ENCODE data around the gene TRIM37.

The TRIM37 gene

GRCh38 chr17:58985367-58985766 lies 121.3 kb downstream of the TRIM37 start:
- Histone ChIP-seq H3K27me3 (ENCODE audit: control insufficient read depth, insufficient read depth, low read length) (no peaks in the 10 kb centered on the region), H3K36me3 (ENCODE audit: insufficient read depth, low read length) (peaks cover 4% of the 10 kb centered on the region), H3K4me3 (ENCODE audit: low read length) (no peak overlapping the region), H3K4me1 (ENCODE audit: control insufficient read depth, insufficient read depth, low read length) (no peaks in the 10 kb centered on the region), H3K9me3 (replicated peaks; ENCODE audit: low read length) (no peaks in the 10 kb centered on the region), H3K9ac (ENCODE audit: low read depth, low read length) (no peak overlapping the region), H3K4me2 (ENCODE audit: low read length) (no peak overlapping the region)

- no peak overlapping the region for H3K9ac ChIP-seq (ENCODE audit: low read depth, low read length)
Observed at GRCh38 chr17:58982626-58983025, 124.1 kb downstream of the TRIM37 start.

GRCh38 chr17:58980706-58981481 lies 125.8 kb downstream of the TRIM37 start:
- H3K4me2 ChIP-seq (ENCODE audit: low read length): no peak overlapping the region
- H3K27me3 ChIP-seq (ENCODE audit: control insufficient read depth, insufficient read depth, low read length): no peaks in the 10 kb centered on the region
- H3K4me1 ChIP-seq (ENCODE audit: control insufficient read depth, insufficient read depth, low read length): no peaks in the 10 kb centered on the region
- H3K9ac ChIP-seq (ENCODE audit: low read depth, low read length): no peak overlapping the region
- no peaks in the 10 kb centered on the region for H3K9me3 ChIP-seq (replicated peaks; ENCODE audit: low read length)
- H3K36me3 ChIP-seq (ENCODE audit: insufficient read depth, low read length): no peaks in the 10 kb centered on the region
- H3K4me3 ChIP-seq (ENCODE audit: low read length): no peak overlapping the region

More at GRCh38 chr17:58982626-58983025, 124.1 kb downstream of the TRIM37 start:
- no peak overlapping the region for H3K4me2 ChIP-seq (ENCODE audit: low read length)
- no peaks in the 10 kb centered on the region for H3K4me1 ChIP-seq (ENCODE audit: control insufficient read depth, insufficient read depth, low read length)
- H3K27me3 ChIP-seq (ENCODE audit: control insufficient read depth, insufficient read depth, low read length): no peaks in the 10 kb centered on the region
- peaks cover 4% of the 10 kb centered on the region for H3K36me3 ChIP-seq (ENCODE audit: insufficient read depth, low read length)
- no peak overlapping the region for H3K4me3 ChIP-seq (ENCODE audit: low read length)
- no peaks in the 10 kb centered on the region for H3K9me3 ChIP-seq (replicated peaks; ENCODE audit: low read length)

GRCh38 chr17:58976541-58976940 lies 130.1 kb downstream of the TRIM37 start:
- H3K9ac ChIP-seq (ENCODE audit: low read depth, low read length): no peak overlapping the region
- H3K27me3 ChIP-seq (ENCODE audit: control insufficient read depth, insufficient read depth, low read length): no peaks in the 10 kb centered on the region
- no peak overlapping the region for H3K4me3 ChIP-seq (ENCODE audit: low read length)
- H3K4me1 ChIP-seq (ENCODE audit: control insufficient read depth, insufficient read depth, low read length): no peaks in the 10 kb centered on the region
- H3K9me3 ChIP-seq (replicated peaks; ENCODE audit: low read length): no peaks in the 10 kb centered on the region
- H3K36me3 ChIP-seq (ENCODE audit: insufficient read depth, low read length): no peaks in the 10 kb centered on the region
- no peak overlapping the region for H3K4me2 ChIP-seq (ENCODE audit: low read length)

- peaks cover 3% of the 10 kb centered on the region for H3K4me1 ChIP-seq (ENCODE audit: control insufficient read depth, insufficient read depth, low read length)
- no peak overlapping the region for H3K4me2 ChIP-seq (ENCODE audit: low read length)
- no peaks in the 10 kb centered on the region for H3K36me3 ChIP-seq (ENCODE audit: insufficient read depth, low read length)
- no peaks in the 10 kb centered on the region for H3K27me3 ChIP-seq (ENCODE audit: control insufficient read depth, insufficient read depth, low read length)
- H3K9ac ChIP-seq (ENCODE audit: low read depth, low read length): no peak overlapping the region
- H3K9me3 ChIP-seq (replicated peaks; ENCODE audit: low read length): no peaks in the 10 kb centered on the region
- no peak overlapping the region for H3K4me3 ChIP-seq (ENCODE audit: low read length)
Observed at GRCh38 chr17:58974354-58974753, 132.3 kb downstream of the TRIM37 start.

GRCh38 chr17:58970609-58971450 lies 135.8 kb downstream of the TRIM37 start:
- Histone ChIP-seq H3K36me3 (ENCODE audit: insufficient read depth, low read length) (no peaks in the 10 kb centered on the region), H3K4me3 (ENCODE audit: low read length) (no peak overlapping the region), H3K27me3 (ENCODE audit: control insufficient read depth, insufficient read depth, low read length) (no peaks in the 10 kb centered on the region), H3K4me1 (ENCODE audit: control insufficient read depth, insufficient read depth, low read length) (peaks cover 9% of the 10 kb centered on the region), H3K9me3 (replicated peaks; ENCODE audit: low read length) (no peaks in the 10 kb centered on the region), H3K4me2 (ENCODE audit: low read length) (no peak overlapping the region), H3K9ac (ENCODE audit: low read depth, low read length) (no peak overlapping the region)

- H3K27me3 ChIP-seq (ENCODE audit: control insufficient read depth, insufficient read depth, low read length): no peaks in the 10 kb centered on the region
- H3K4me1 ChIP-seq (ENCODE audit: control insufficient read depth, insufficient read depth, low read length): peaks cover 9% of the 10 kb centered on the region
- H3K9me3 ChIP-seq (replicated peaks; ENCODE audit: low read length): no peaks in the 10 kb centered on the region
- no peaks in the 10 kb centered on the region for H3K36me3 ChIP-seq (ENCODE audit: insufficient read depth, low read length)
- no peak overlapping the region for H3K4me2 ChIP-seq (ENCODE audit: low read length)
- no peak overlapping the region for H3K9ac ChIP-seq (ENCODE audit: low read depth, low read length)
- no peak overlapping the region for H3K4me3 ChIP-seq (ENCODE audit: low read length)
Observed at GRCh38 chr17:58969612-58970011, 137.1 kb downstream of the TRIM37 start.

- no peak overlapping the region for H3K4me3 ChIP-seq (ENCODE audit: low read length)
- H3K36me3 ChIP-seq (ENCODE audit: insufficient read depth, low read length): no peaks in the 10 kb centered on the region
- H3K4me1 ChIP-seq (ENCODE audit: control insufficient read depth, insufficient read depth, low read length): peaks cover 9% of the 10 kb centered on the region
- no peaks in the 10 kb centered on the region for H3K9me3 ChIP-seq (replicated peaks; ENCODE audit: low read length)
- H3K4me2 ChIP-seq (ENCODE audit: low read length): no peak overlapping the region
- H3K27me3 ChIP-seq (ENCODE audit: control insufficient read depth, insufficient read depth, low read length): no peaks in the 10 kb centered on the region
- no peak overlapping the region for H3K9ac ChIP-seq (ENCODE audit: low read depth, low read length)
Observed at GRCh38 chr17:58969156-58969555, 137.5 kb downstream of the TRIM37 start.

GRCh38 chr17:58968426-58969061 lies 138.1 kb downstream of the TRIM37 start:
- H3K9me3 ChIP-seq (replicated peaks; ENCODE audit: low read length): no peaks in the 10 kb centered on the region
- no peak overlapping the region for H3K4me2 ChIP-seq (ENCODE audit: low read length)
- no peaks in the 10 kb centered on the region for H3K27me3 ChIP-seq (ENCODE audit: control insufficient read depth, insufficient read depth, low read length)
- no peak overlapping the region for H3K9ac ChIP-seq (ENCODE audit: low read depth, low read length)
- peaks cover 9% of the 10 kb centered on the region for H3K4me1 ChIP-seq (ENCODE audit: control insufficient read depth, insufficient read depth, low read length)
- no peak overlapping the region for H3K4me3 ChIP-seq (ENCODE audit: low read length)
- no peaks in the 10 kb centered on the region for H3K36me3 ChIP-seq (ENCODE audit: insufficient read depth, low read length)

GRCh38 chr17:58966208-58966607 lies 140.5 kb downstream of the TRIM37 start:
- no peak overlapping the region for H3K4me3 ChIP-seq (ENCODE audit: low read length)
- peaks cover 9% of the 10 kb centered on the region for H3K4me1 ChIP-seq (ENCODE audit: control insufficient read depth, insufficient read depth, low read length)
- H3K4me2 ChIP-seq (ENCODE audit: low read length): no peak overlapping the region
- no peaks in the 10 kb centered on the region for H3K27me3 ChIP-seq (ENCODE audit: control insufficient read depth, insufficient read depth, low read length)
- H3K36me3 ChIP-seq (ENCODE audit: insufficient read depth, low read length): no peaks in the 10 kb centered on the region
- no peak overlapping the region for H3K9ac ChIP-seq (ENCODE audit: low read depth, low read length)
- H3K9me3 ChIP-seq (replicated peaks; ENCODE audit: low read length): no peaks in the 10 kb centered on the region

- Histone ChIP-seq H3K9ac (ENCODE audit: low read depth, low read length) (no peak overlapping the region), H3K4me2 (ENCODE audit: low read length) (no peak overlapping the region), H3K4me1 (ENCODE audit: control insufficient read depth, insufficient read depth, low read length) (peaks cover 6% of the 10 kb centered on the region), H3K27me3 (ENCODE audit: control insufficient read depth, insufficient read depth, low read length) (no peaks in the 10 kb centered on the region), H3K9me3 (replicated peaks; ENCODE audit: low read length) (no peaks in the 10 kb centered on the region), H3K4me3 (ENCODE audit: low read length) (no peak overlapping the region), H3K36me3 (ENCODE audit: insufficient read depth, low read length) (no peaks in the 10 kb centered on the region)
Observed at GRCh38 chr17:58965221-58965620, 141.5 kb downstream of the TRIM37 start.
